GDM1 (cell line): Measurements from ENCODE around the gene HOXD13.

Source experiments
- DNase-seq: peaks from one replicate; lab custom pipeline; 2025; lab: John Stamatoyannopoulos, UW

The HOXD13 gene

GRCh38 chr2:176121190-176122051, 28.9 kb downstream of the HOXD13 start:
- no peak for DNase-seq

GRCh38 chr2:176122052-176122682, 29.6 kb downstream of the HOXD13 start:
- no peak for DNase-seq

- DNase-seq, result no peak
These were observed 30.3 kb downstream of the HOXD13 start, which contains the start of gene HOXD9 for GRCh38 chr2:176122683-176123410. Gene HOXD9 (plus strand): TSS chr2:176122719. CDS start chr2:176122769, 50 bp downstream.

GRCh38 chr2:176123411-176124109, 31.0 kb downstream of the HOXD13 start:
- DNase-seq, result no peak

- no peak for DNase-seq
These were observed 31.8 kb downstream of the HOXD13 start for GRCh38 chr2:176124110-176124946.

- DNase-seq, result no peak
These were observed 32.6 kb downstream of the HOXD13 start for GRCh38 chr2:176124947-176125771.

- no peak for DNase-seq
These were observed 33.2 kb downstream of the HOXD13 start for GRCh38 chr2:176125772-176126054.

- no peak for DNase-seq
These were observed 34.6 kb downstream of the HOXD13 start for GRCh38 chr2:176126929-176127773.

- no peak for DNase-seq
These were observed 35.2 kb downstream of the HOXD13 start for GRCh38 chr2:176127774-176128072.

GRCh38 chr2:176128172-176128981, 35.9 kb downstream of the HOXD13 start:
- DNase-seq, result no peak

- no peak for DNase-seq
These were observed 36.7 kb downstream of the HOXD13 start, which contains the start of gene HOXD8 for GRCh38 chr2:176128982-176129796. Gene HOXD8 (plus strand): TSS chr2:176129705. CDS start chr2:176130367, 662 bp downstream.

- no peak for DNase-seq
These were observed 37.3 kb downstream of the HOXD13 start for GRCh38 chr2:176129813-176130146.

- no peak for DNase-seq
These were observed 37.8 kb downstream of the HOXD13 start for GRCh38 chr2:176130147-176130956.

- no peak for DNase-seq
These were observed 38.7 kb downstream of the HOXD13 start for GRCh38 chr2:176130957-176131847.

GRCh38 chr2:176131848-176132158, 39.3 kb downstream of the HOXD13 start:
- DNase-seq, result no peak
